Measurements from ENCODE around the gene MDM2.

DNA sequence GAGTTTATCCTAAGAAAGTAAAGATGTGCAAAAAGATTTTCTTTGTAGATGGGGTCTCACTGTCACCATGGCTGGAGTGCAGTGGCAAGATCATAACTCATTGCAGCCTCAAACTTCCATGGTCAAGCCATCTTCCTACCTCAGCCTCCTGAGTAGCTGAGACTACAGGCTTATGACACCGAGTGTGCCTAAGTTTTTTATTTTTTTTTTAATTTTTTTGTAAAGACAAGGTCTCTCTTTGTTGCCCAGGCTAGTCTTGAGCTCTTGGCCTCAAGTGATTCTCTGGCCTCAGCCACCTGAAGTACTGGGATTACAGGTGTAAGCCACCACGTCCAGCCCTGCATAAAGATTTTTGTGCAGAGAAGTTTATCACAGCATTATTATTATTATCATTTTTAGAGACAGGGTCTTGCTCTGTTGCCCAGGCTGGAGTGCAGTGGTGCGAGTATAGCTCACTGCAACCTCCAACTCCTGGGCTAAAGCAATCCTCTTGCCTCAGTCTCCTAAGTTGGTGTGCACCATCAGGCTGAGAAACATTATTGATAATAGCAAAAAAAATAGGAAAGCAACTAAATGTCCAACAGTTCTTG lies 19.3 kb upstream of the MDM2 start:
- TF ChIP-seq NFIC (IDR thresholded peaks at IDR 0.05) (no peak), EP300 (IDR thresholded peaks at IDR 0.05; ENCODE audit: borderline replicate concordance) (no peak), FOXM1 (IDR thresholded peaks at IDR 0.05; ENCODE audit: borderline replicate concordance, low read depth) (no peak), RAD21 (IDR thresholded peaks at IDR 0.05; ENCODE audit: low read depth) (no peak), TEAD4 (IDR thresholded peaks at IDR 0.05) (no peak)
- TF ChIP-seq, protein P1, sequence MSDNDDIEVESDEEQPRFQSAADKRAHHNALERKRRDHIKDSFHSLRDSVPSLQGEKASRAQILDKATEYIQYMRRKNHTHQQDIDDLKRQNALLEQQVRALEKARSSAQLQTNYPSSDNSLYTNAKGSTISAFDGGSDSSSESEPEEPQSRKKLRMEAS (IDR thresholded peaks at IDR 0.05), result no peak
- TF ChIP-seq, protein P2, sequence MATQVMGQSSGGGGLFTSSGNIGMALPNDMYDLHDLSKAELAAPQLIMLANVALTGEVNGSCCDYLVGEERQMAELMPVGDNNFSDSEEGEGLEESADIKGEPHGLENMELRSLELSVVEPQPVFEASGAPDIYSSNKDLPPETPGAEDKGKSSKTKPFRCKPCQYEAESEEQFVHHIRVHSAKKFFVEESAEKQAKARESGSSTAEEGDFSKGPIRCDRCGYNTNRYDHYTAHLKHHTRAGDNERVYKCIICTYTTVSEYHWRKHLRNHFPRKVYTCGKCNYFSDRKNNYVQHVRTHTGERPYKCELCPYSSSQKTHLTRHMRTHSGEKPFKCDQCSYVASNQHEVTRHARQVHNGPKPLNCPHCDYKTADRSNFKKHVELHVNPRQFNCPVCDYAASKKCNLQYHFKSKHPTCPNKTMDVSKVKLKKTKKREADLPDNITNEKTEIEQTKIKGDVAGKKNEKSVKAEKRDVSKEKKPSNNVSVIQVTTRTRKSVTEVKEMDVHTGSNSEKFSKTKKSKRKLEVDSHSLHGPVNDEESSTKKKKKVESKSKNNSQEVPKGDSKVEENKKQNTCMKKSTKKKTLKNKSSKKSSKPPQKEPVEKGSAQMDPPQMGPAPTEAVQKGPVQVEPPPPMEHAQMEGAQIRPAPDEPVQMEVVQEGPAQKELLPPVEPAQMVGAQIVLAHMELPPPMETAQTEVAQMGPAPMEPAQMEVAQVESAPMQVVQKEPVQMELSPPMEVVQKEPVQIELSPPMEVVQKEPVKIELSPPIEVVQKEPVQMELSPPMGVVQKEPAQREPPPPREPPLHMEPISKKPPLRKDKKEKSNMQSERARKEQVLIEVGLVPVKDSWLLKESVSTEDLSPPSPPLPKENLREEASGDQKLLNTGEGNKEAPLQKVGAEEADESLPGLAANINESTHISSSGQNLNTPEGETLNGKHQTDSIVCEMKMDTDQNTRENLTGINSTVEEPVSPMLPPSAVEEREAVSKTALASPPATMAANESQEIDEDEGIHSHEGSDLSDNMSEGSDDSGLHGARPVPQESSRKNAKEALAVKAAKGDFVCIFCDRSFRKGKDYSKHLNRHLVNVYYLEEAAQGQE (IDR thresholded peaks at IDR 0.05; ENCODE audit: low read depth), result no peak
- TF ChIP-seq, protein P3, sequence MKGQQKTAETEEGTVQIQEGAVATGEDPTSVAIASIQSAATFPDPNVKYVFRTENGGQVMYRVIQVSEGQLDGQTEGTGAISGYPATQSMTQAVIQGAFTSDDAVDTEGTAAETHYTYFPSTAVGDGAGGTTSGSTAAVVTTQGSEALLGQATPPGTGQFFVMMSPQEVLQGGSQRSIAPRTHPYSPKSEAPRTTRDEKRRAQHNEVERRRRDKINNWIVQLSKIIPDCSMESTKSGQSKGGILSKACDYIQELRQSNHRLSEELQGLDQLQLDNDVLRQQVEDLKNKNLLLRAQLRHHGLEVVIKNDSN (IDR thresholded peaks at IDR 0.05), result no peak
